HG03159 (cell line): ENCODE data around the gene ST3GAL3.
"Not testable (repeated sequence)": the region's sequence is repeated elsewhere in the genome, so short reads cannot be mapped to it uniquely, and the experiment has no call there.

Experiments
- ATAC-seq: cut with Tn5 transposase; IDR thresholded peaks from one replicate; pipeline ENCODE4 v1.9.1; 2021; ENCODE audit warnings: mild to moderate bottlenecking, moderate library complexity; ENCODE audit not compliant: unreplicated experiment

The ST3GAL3 gene

DNA sequence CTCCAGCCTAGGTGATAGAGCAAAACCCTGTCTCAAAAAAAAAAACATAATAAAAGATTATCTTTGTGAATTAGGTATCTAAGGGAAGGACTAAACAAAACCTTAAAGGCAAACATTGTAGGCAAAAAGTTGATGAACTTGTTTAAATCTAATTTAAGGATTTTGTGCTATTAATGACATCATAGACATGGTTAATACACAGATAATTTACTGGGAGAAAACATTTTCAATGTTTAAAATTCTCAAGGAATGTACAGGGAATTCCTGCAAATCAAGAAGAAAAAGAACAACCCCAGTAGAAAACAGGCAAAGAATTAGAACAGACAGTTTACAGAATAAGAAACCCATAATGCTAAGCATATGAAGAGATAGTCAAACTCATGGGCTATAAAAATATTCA lies 47.6 kb downstream of the ST3GAL3 start:
- ATAC-seq = no peak

GRCh38 chr1:43757343-43758053 lies 50.2 kb downstream of the ST3GAL3 start:
- ATAC-seq = no peak

GRCh38 chr1:43760745-43761317 lies 53.5 kb downstream of the ST3GAL3 start:
- ATAC-seq = no peak

DNA sequence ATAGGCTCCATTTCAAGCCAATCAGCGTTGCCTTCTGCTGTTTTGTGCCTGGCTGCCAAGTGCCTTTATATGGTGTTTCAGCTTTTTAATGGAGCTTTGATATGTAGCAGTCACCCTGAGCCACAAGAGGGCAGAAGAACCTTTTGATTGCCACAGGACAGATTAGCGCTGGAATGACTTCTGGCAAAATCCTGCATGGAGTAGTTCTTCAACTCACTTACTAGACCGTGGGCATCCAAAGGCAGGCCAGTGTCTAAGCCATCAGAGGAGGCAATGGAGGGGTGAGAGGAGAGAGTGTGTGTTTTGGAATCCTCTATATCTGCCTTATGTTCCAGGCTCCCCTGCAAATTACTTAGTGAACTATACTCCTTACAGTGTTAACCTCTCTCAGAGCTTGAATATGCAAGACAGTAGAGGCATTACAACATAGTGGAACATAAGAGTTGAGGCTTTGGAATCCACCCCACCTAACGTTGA lies 56.2 kb downstream of the ST3GAL3 start:
- ATAC-seq = no peak

- no peak for ATAC-seq
Observed at GRCh38 chr1:43764581-43764980, 57.2 kb downstream of the ST3GAL3 start.

DNA sequence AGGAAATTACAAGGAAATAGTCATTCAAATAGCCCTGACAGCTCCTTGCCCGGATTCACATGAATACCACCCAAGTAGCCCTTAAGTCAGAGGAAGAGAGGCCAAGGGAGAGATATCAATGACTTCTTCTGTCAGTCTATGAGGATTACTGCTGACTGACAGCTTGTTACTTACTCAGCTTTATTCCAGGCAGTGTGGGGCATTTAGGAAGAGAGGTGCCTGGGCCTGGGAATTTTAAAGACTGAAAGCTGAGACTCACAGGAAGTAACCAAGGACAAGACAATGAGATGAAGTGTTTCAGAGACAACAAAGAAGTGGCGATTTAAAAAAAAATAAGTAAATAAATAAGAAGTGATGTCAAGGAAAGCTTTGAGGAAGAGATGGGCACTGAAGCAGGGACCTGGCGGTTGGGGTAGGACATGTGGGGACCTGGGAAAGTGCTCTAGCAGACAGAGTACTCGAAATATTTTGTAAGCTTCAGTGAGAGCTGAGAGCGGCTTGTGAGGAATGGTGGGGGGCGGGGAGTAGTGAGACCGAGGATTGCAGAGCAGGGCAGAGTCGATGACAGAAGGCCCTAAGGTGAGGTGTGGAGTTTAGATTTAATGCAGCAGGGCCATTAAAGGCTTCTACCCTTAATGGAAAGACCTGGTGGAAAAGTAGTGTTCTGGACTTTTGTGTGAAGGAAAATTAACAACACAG lies 58.9 kb downstream of the ST3GAL3 start:
- ATAC-seq = no peak

GRCh38 chr1:43766818-43767525 lies 59.6 kb downstream of the ST3GAL3 start:
- no peak for ATAC-seq

- ATAC-seq = no peak
Observed at GRCh38 chr1:43768168-43768567, 60.8 kb downstream of the ST3GAL3 start.

DNA sequence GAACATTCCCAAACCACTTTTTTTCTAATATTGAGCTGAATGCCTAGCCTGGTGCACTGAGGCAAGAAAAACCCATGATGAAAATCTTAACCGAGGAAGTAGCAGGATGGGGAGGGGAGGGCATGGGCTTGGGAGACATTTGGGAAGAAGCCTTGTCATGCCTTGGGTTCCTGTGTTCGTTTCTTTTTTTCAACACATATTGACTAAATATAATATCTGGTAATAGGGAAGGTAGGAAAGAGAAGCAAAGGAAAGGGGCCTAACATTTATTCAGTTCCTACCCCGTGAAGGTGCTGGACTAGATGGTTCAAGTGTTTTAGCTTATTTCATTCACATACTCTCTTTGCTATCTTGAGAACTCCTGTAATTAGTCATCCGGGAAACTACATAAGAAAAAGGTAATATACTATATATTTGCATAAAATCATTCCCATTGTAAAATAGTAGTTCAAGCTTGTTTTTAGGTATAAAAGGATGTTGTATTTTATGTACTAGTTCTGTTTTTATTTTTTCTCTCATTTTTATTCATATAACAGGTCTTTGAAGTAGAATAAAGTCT lies 62.1 kb downstream of the ST3GAL3 start:
- ATAC-seq = no peak

DNA sequence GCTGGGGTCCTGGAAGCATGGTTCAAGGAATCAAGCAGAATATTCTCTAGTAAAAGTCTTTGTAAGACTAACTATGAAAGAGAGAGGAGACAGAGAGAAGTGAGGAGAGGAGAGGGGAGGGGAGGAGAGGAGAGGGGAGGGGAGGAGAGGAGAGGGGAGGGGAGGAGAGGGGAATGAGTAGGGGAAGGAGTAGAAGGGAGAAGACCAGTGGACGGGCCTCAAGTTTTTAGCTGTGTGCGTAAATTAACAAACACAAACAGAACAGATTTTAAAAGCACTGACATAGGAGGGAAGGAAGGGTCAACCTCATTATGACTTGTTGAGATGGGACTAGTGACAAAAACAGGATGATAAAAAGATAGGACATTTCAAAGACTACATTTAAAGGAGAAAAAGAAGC lies 62.8 kb downstream of the ST3GAL3 start:
- no peak for ATAC-seq

GRCh38 chr1:43772978-43773377 lies 65.6 kb downstream of the ST3GAL3 start:
- no peak for ATAC-seq

DNA sequence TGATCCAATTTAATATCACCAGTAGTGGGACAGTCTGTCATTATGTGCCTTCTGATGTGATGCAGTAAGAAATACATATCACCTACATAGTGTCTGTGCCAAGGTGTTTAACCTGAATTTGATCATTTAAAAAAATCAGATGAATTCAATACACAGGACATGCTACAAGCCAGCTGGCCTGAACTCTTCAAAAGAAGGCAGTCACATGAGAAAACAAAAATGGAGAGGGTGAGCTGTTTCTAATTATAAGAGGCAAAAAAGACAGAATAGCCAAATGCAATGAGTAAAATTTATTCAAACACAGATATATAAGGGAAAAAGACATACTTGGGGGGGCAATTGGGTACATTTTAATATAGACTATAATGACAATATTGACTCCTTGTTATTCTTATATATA lies 66.5 kb downstream of the ST3GAL3 start:
- no peak for ATAC-seq

- no peak for ATAC-seq
Observed at GRCh38 chr1:43774359-43774758, 67.0 kb downstream of the ST3GAL3 start.

- no peak for ATAC-seq
Observed at GRCh38 chr1:43776043-43776761, 68.9 kb downstream of the ST3GAL3 start.

DNA sequence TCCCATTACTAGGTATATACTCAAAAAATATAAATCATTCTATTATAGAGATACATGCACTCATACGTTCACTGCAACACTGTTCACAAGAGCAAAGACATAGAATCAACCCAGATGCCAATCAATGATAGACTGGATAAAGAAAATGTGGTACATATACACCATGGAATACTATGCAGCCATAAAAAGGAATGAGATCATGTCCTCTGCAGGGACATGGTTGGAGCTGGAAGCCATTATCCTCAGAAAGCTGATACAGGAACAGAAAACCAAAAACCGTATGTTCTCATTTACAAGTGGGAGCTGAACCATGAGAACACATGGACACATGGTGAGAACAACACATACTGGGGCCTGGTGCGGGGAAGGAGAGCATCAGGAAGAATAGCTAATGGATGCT lies 70.6 kb downstream of the ST3GAL3 start:
- ATAC-seq = not testable (repeated sequence)

DNA sequence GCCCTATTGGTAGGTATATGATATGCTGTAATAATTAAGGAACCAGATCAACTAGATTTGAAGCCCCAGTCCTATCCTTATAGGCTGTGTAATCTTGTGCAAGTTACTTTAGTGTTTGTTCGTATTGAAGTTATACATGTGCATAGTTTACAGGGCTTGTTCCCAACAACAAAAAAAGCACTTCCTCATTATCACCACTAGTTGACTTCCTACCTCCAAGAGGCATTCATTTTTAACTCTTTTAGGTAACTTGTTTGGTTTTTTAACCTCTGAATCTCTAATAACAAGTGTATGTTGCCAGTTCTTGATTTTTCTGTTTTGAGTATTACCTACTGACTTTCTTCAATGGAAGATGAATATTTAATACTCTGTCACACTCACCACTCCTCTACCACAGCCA lies 71.9 kb downstream of the ST3GAL3 start:
- no peak for ATAC-seq

GRCh38 chr1:43779805-43780403 lies 72.6 kb downstream of the ST3GAL3 start:
- ATAC-seq = no peak

DNA sequence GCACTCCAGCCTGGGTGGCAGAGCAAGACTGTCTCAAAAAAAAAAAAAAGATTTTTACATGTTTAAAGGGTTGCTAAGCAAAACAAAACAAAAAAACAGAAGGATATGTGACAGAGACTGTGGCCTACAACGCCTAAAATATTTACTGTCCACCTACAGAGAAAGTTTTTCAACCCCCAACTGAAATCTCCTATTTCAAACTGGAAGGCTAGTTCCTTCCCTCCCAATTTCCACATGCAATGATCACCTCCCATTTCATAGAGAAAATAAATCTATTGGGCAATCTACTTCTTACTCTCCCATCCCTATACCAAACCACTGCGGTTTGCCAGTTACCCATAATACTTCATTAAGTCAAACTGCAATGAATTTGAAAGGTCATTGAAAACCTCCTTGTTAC lies 74.2 kb downstream of the ST3GAL3 start:
- ATAC-seq = no peak

GRCh38 chr1:43783096-43783670 lies 75.8 kb downstream of the ST3GAL3 start:
- ATAC-seq = no peak
